ENCODE data around the gene RIN3. TPM values are rescaled to one million over a fixed set of nuclear protein-coding genes. Genes with fewer than 3 reads are reported as not detected.

Gene RIN3
- total RNA-seq, 6 experiments from 2014 or later, result 10.7 to 20.4 (median 18.9) TPM

GRCh38 chr14:92521058-92521415 is 7.5 kb downstream of the RIN3 start:
- H3K4me3 ChIP-seq, result no peak overlapping the region
- WGBS (ENCODE audit: insufficient coverage, low coverage, low lambda C conversion rate, missing lambda C conversion rate), result 90% methylated on average over 2 of the region's 2 CpGs
- peaks cover 0 to 6% (median 0%) of the 10 kb centered on the region in 4 donors for H3K4me1 ChIP-seq
- ATAC-seq (no peak), DNase-seq (no peak)
- H3K27ac ChIP-seq, result no peak overlapping the region
- intact Hi-C loops (cut with DNase I), result no loop called here
- no peaks in the 10 kb centered on the region for H3K27me3 ChIP-seq
- H3K9me3 ChIP-seq, result no peaks in the 10 kb centered on the region
- no peaks in the 10 kb centered on the region for H3K36me3 ChIP-seq
- TF ChIP-seq POLR2A (IDR thresholded peaks at IDR 0.05), result no peak
- TF ChIP-seq, protein P1, sequence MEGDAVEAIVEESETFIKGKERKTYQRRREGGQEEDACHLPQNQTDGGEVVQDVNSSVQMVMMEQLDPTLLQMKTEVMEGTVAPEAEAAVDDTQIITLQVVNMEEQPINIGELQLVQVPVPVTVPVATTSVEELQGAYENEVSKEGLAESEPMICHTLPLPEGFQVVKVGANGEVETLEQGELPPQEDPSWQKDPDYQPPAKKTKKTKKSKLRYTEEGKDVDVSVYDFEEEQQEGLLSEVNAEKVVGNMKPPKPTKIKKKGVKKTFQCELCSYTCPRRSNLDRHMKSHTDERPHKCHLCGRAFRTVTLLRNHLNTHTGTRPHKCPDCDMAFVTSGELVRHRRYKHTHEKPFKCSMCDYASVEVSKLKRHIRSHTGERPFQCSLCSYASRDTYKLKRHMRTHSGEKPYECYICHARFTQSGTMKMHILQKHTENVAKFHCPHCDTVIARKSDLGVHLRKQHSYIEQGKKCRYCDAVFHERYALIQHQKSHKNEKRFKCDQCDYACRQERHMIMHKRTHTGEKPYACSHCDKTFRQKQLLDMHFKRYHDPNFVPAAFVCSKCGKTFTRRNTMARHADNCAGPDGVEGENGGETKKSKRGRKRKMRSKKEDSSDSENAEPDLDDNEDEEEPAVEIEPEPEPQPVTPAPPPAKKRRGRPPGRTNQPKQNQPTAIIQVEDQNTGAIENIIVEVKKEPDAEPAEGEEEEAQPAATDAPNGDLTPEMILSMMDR (IDR thresholded peaks at IDR 0.05), result no peak

DNA sequence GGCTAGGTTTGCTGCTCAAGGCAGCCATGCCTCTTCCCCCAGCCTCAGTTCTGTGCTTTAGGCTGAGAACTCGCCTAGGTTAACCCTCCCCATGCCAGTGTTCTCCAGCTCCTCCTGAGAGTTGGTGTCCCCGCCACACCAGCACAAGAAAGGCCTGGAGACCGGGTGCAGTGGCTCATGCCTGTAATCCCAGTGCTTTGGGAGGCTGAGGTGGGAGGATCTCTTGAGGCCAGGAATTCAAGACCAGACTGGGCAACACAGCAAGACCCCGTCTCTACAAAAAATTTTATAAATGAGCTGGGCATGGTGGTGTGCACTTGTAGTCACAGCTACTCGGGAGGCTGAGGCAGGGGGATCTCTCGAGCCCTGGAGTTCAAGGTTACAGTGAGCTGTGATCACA is 10.2 kb downstream of the RIN3 start:
- no peaks in the 10 kb centered on the region for H3K27me3 ChIP-seq
- no peak overlapping the region for H3K27ac ChIP-seq
- intact Hi-C loops (cut with DNase I), result no loop called here
- TF ChIP-seq, protein P1 (IDR thresholded peaks at IDR 0.05), result no peak
- TF ChIP-seq POLR2A (IDR thresholded peaks at IDR 0.05), result no peak
- ATAC-seq (no peak), DNase-seq (no peak)
- no peak overlapping the region for H3K4me3 ChIP-seq
- 92% methylated on average over 3 of the region's 6 CpGs for WGBS (ENCODE audit: insufficient coverage, low coverage, low lambda C conversion rate, missing lambda C conversion rate)
- H3K9me3 ChIP-seq, result no peaks in the 10 kb centered on the region
- peaks cover 0 to 6% (median 0%) of the 10 kb centered on the region in 4 donors for H3K4me1 ChIP-seq
- no peaks in the 10 kb centered on the region for H3K36me3 ChIP-seq

DNA sequence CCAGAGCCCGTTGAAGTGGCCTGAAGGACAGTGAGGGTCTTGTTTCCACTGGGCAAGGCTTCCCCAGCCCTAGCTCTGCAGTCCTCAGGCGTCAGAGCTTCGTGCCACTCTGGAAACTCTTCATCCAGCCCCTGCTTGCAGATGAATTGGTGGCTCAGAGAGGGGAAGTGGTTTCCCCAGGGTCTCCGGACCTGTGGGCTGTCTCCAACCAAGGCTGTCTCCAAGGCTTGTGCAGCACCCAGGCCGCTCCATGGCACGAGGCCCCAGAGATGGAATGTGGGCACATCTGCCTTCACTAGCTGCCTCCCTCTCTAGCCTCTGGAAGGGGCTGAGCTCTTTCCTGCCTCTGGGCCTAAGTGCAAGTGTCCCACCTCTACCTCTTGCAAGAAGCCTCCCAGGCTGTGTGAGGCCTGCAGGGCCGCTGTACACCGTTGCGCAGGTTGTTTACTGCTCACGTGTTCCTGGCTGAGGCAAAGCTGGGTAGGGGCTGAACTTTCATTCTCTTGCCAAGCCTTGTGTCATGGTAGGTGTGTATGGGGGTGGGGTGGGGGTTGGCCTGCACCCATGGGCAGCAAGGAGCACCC is 11.1 kb downstream of the RIN3 start:
- Histone ChIP-seq H3K4me1 (peaks cover 0 to 13% (median 0%) of the 10 kb centered on the region in 4 donors), H3K27me3 (no peaks in the 10 kb centered on the region), H3K4me3 (no peak overlapping the region), H3K27ac (no peak overlapping the region), H3K9me3 (no peaks in the 10 kb centered on the region), H3K36me3 (no peaks in the 10 kb centered on the region)
- TF ChIP-seq, protein P1 (IDR thresholded peaks at IDR 0.05), result no peak
- TF ChIP-seq POLR2A (IDR thresholded peaks at IDR 0.05), result no peak
- intact Hi-C loops (cut with DNase I), result no loop called here
- ATAC-seq (peak in 1 of 4 donors; percentile 6), DNase-seq (no peak)
- 84% methylated on average over 4 of the region's 10 CpGs for WGBS (ENCODE audit: insufficient coverage, low coverage, low lambda C conversion rate, missing lambda C conversion rate)

GRCh38 chr14:92525322-92526095 is 11.9 kb downstream of the RIN3 start:
- DNase-seq, result no peak
- 70% methylated on average over 6 of the region's 12 CpGs for WGBS (ENCODE audit: insufficient coverage, low coverage, low lambda C conversion rate, missing lambda C conversion rate)
- H3K36me3 ChIP-seq, result no peaks in the 10 kb centered on the region
- H3K9me3 ChIP-seq, result no peaks in the 10 kb centered on the region
- H3K27me3 ChIP-seq, result no peaks in the 10 kb centered on the region
- intact Hi-C loops (cut with DNase I), result no loop called here
- ATAC-seq, result peak in 1 of 4 donors; percentile 8
- H3K4me3 ChIP-seq, result no peak overlapping the region
- peaks cover 0 to 15% (median 0%) of the 10 kb centered on the region in 4 donors for H3K4me1 ChIP-seq
- no peak overlapping the region for H3K27ac ChIP-seq
- no peak for TF ChIP-seq POLR2A (IDR thresholded peaks at IDR 0.05)
- TF ChIP-seq, protein P1 (IDR thresholded peaks at IDR 0.05), result no peak
